Measurements from ENCODE around the gene CACNA1I.

GRCh38 chr22:39648630-39648950 lies 78.0 kb downstream of the CACNA1I start:
- TF ChIP-seq EZH2 (IDR thresholded peaks at IDR 0.05) (no peak), POLR2AphosphoS5 (IDR thresholded peaks at IDR 0.05; ENCODE audit: borderline replicate concordance, low read depth, low read length) (no peak)

Measured in SK-N-MC (cell line).